GM19043 (cell line): ENCODE measurements around the gene DCTN4.
"Not testable (repeated sequence)": the region's sequence is repeated elsewhere in the genome, so short reads cannot be mapped to it uniquely, and the experiment has no call there.

ENCODE experiments used
- ATAC-seq: cut with Tn5 transposase; IDR thresholded peaks from one replicate; pipeline ENCODE4 v1.9.1; 2021; ENCODE audit warnings: low read depth; ENCODE audit not compliant: unreplicated experiment

DCTN4 gene

GRCh38 chr5:150742455-150743141 lies 16.2 kb downstream of the DCTN4 start:
- ATAC-seq, result not testable (repeated sequence)

- no peak for ATAC-seq
Measured at GRCh38 chr5:150740992-150741391, 17.8 kb downstream of the DCTN4 start.

- ATAC-seq, result no peak
Measured at GRCh38 chr5:150738862-150739261, 20.0 kb downstream of the DCTN4 start.

DNA sequence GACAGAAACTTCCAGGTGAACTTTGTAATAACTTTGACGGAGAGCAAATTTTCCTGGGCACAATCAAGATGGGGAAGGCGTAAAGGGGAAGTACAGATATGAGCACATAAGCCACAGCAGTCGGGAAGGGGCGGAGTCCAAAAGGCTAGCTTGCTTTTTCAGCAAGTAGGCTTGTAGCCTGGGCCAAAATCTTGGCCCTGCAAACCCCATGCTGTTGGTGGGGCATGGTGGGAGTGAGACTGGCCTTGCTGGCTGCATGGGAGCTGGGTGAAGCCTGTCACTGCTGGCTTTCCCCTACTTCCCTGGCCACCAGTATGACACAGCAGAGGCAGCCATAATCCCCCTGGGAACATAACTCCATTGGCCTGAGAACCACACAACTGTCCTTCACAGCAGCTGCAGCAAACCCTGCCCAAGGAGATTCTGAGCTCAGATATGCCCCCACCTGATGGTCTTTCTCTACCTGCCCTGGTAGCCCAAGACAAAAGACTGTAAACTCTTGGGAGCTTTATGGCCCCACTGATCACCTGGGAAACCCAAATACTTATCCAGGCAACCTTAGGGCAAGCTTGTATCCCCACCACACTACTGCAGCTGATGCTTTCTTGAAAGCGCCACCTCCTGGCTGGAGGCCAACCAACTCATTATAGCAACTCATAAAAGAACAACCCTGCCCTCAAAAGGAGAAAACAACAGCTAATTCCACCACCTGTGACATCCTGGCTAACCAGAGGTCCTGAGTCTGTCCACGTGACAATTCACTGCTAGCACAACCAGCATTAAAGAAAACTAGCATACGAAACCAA lies 24.0 kb downstream of the DCTN4 start:
- peak; percentile 57 for ATAC-seq

- ATAC-seq, result no peak
Measured at GRCh38 chr5:150731669-150732242, 27.1 kb downstream of the DCTN4 start.

DNA sequence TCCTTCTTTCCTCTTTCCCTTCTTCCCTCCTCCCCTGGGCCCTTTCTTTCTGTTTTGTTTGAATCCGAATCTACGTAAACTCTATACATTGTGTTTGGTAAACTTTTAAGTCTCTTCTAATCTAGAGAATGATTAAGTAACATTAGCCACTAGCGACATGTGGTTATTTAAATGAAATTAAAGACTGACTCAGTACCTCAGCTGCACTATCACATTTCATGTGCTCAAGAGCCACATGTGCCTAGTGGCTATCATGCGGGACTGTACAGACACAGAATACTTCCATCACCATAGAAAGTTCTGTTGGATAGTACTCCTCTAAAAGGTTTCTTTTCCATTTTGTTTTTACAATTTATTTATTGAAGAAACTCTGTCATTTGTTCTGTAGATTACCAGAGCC lies 29.0 kb downstream of the DCTN4 start:
- ATAC-seq, result no peak

- ATAC-seq, result no peak
Measured at GRCh38 chr5:150723845-150724244, 35.0 kb downstream of the DCTN4 start.

DNA sequence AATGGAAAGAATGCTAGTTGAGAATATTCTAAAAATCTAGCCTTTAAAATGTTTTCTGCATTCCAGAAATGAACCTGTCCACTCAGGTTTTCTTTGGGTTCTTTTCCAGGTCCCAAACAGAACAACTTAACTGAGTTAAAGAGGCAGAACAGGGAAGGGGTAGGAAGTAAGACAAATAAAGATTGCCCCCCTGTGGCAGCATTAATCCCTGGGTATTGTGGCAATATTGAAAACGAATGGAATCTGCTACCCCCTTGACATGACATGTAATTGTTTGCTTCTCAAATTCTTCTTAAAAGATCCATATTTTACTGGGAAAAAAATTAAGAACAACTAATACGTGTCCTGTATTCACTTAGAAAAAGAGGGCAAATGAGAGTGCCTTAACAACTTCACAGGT lies 48.7 kb downstream of the DCTN4 start:
- no peak for ATAC-seq

DNA sequence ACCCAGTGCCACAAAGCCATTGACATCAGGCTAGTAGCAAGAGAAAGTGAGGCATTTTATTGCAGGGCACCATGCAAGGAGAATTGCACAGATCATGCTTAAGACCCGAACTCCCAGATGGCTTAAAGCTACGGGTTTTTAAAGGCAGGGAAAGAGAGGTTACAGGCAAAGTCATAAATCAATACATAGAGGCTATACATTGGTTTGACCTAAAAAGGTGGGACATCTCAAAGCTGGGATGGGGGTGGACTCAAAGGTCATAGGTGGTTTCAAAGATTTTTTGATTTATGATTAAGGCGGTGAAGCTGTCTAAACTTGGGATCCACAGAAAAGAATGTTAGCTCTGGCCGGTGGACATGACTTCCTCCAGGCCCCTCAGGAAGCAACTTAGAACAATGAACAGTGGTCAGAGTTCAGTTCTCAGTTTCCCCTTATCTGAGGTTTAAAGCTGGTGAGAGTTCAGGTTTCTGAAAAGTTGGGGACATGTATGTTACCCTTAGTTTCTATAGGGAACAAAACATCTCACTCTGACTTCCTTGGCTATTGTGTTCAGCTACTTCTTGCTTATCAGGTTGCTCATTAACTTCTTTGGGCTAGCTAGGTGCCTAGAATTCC lies 51.9 kb downstream of the DCTN4 start:
- ATAC-seq, result no peak

GRCh38 chr5:150703762-150704161 lies 55.1 kb downstream of the DCTN4 start:
- ATAC-seq, result no peak

GRCh38 chr5:150700594-150701377 lies 58.0 kb downstream of the DCTN4 start, which contains the start of gene RBM22:
Gene RBM22, minus strand, starts transcription at chr5:150701062. Its CDS starts 77 bp downstream, at chr5:150700985.
- ATAC-seq, result peak; percentile 99

DNA sequence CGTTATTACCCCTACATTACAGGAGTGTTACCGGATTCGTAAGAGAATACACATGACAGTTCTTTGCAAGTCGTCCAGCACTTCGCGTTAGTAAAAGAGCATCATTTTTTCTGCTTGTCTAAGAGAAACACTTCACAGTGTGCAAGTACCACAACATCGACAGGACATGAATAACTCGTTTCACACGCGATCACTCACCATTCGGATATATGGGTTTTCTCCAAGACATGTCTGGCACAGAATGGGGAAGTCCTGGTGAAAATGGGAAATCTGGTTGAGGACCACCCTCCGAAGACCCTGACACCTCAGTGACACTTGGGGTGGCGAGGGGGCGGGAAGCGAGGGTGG lies 58.6 kb downstream of the DCTN4 start:
- ATAC-seq, result peak; percentile 2

- no peak for ATAC-seq
Measured at GRCh38 chr5:150694612-150695011, 64.2 kb downstream of the DCTN4 start.

DNA sequence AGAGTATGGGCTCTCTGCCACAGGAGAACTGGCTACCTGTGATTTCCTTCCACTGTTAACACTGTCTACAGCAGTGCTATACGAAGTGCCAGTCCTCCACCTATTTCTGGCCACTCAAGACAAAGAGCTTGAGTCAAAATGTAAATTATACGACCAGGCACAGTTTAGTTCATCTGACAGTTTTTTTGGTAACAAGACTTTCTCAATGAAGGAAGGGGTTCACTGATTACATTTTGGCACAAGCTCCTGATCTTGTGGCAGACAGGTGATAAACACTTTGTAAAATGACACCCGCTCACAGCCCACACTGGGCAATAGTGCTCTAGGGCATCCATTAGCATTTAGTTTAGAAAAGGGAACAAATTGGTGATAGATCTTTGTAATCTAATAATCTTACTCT lies 66.5 kb downstream of the DCTN4 start:
- no peak for ATAC-seq

- ATAC-seq, result no peak
Measured at GRCh38 chr5:150690760-150691159, 68.1 kb downstream of the DCTN4 start.

- no peak for ATAC-seq
Measured at GRCh38 chr5:150689120-150689519, 69.7 kb downstream of the DCTN4 start.

GRCh38 chr5:150676578-150676977 lies 82.2 kb downstream of the DCTN4 start:
- no peak for ATAC-seq

DNA sequence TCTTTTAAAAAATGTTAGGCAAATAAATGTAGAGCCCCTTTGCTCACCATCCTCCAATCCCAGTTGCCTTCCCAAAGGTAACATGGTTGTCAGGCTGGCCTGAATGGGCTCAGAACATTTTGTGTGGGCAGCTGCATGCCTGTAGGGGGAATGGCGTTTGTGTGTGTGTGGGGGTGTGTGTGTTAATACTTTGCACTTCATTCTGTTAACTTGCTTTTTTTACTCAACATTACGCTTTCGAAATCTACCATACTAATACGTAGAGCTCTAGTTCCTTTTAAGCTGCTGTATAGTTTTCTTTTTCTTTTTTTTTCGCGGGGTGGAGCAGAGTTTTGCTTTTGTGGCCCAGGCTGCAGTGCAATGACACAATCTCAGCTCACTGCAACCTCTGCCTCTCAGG lies 83.7 kb downstream of the DCTN4 start:
- ATAC-seq, result no peak

DNA sequence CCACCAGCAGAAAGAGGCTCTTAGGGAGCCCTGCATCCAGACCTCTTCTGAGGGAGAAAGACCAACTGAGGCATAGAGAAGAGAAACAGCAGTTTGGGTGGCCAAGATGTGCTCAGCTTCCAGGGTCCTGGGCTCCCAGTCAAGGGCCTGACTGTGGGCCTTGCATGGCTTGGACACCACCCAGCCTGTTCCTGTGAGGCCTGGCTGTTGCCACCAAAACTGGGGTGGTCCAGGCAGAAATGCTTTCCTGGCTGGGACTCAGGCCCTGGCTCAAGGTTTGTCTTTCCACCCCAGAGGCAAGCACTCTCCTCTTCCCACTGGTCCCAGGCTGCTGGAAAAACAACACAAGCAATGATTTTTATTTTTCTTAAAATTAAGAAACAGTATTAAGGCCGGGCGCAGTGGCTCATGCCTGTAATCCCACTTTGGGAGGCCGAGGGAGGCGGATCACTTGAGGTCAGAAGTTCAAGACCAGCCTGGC lies 84.4 kb downstream of the DCTN4 start:
- no peak for ATAC-seq

- no peak for ATAC-seq
Measured at GRCh38 chr5:150672884-150673275, 85.9 kb downstream of the DCTN4 start.
